ENCODE data around the gene UBE2G2.

UBE2G2 gene

GRCh38 chr21:44785620-44786335, 15.8 kb downstream of the UBE2G2 start:
- DNase-seq (ENCODE audit: low read depth): no peak

GRCh38 chr21:44784810-44785209, 16.8 kb downstream of the UBE2G2 start:
- no peak for DNase-seq (ENCODE audit: low read depth)

DNA sequence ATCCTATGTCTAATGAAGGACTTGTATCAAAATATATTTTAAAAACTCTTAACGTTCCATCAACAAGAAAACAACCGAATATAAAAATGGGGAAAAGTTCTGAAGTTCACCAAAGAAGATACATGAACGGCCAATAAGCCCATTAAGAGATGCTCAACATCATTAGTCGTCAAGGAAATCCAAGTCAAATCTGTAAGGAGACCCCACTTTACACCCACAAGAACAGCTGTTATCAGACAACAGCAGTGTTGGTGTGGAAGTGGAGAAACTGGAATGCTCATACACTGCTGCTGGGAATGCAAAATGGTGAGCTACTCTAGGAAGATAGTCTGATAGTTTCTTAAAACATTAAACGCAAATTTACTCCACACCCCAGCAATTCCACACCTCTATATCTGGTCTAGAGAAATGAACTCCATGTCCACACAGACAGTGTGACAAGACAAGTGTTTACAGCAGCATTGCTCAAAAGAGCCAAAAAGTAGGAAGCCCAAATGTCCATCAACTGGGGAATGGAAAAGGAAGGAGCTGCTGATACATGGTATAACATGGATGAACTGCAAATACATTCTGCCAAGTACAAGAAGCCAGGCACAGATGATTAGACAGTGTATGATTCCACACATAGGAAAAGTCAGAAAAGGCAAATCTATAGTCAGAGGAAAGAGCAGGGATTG, 18.5 kb downstream of the UBE2G2 start:
- DNase-seq (ENCODE audit: low read depth): no peak

DNA sequence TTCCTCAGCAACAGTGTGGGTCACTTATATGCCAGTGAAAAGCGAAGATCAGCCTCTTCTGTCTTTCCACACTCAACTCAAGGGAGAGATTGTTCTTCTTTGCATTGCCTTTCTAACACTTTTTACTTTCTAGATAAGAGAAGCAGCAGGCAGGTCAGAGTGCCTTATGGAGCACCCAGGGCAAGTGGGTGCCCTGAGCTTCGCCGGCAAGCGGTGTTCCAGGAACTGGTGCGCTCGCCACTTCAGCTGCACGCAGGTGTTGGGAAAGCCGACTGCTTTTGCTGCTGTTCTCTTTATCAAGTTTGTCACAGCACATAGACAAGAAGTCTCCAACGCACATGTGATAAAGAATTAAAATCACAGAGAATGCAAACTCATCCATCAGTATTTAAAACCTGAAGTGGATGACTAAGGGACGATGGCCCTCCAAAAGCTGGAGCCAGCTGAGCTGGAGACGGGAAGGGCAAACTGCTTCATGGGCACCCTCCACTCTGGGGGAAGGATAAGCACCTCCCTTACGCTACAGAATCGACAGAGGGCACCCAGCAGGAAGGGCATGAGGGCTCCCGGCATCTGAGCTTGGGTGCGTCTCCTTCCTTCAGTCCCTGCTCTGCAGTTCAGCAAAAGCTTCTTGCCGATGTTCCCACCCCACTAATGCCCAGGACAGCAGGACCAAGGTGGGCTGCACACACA, 20.7 kb downstream of the UBE2G2 start:
- DNase-seq (ENCODE audit: low read depth): no peak

DNA sequence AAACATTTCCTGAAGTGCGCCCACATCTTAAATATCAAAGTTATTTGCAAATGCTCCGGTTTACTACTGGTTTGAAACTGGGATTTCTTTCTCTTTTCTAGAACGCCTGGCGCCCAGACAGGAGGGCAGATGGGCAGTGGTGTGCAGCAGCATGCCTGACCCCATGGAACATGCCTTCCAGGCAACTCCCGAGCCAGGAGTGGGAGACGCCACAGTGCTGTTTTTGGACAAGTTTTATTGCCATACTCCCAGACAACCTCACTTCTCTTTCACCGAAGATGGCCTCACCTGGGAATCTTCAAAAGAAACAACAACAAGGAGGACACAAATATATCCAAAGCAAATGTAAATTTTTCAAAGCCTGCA, 21.5 kb downstream of the UBE2G2 start:
- no peak for DNase-seq (ENCODE audit: low read depth)

DNA sequence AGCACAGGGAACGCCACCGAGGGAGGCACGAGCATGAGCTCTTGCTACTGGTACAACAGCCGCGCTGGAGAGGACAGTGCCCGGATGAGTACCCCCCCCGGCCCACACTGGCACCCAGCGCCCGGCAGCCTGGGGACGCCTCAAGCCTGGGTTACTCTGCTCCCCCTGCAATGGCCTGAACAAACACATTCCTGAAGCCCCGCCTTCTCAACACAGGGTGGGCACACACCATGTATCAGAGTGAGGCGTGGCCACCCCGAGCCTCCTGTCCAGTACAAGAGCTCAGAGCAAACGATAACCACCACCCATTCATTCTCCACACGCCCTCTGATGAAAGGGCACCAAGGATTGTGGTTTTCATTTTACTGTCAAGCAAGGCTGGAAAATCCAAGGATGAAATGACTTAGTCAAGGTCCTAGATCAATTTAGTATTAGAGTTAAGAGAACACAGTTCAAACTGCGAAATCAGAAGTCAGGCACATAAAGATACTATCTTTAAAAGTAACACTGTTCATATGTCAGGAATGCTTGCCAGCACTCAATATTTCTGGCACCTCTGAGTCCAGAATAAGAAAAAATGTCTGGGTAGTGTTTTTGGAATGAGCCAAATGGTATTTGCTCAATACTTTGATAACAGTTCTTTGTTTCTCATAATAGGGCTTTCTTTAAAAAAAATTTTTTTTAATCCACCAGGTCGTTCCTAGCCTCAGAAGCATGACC, 22.0 kb downstream of the UBE2G2 start:
- DNase-seq (ENCODE audit: low read depth): no peak

DNA sequence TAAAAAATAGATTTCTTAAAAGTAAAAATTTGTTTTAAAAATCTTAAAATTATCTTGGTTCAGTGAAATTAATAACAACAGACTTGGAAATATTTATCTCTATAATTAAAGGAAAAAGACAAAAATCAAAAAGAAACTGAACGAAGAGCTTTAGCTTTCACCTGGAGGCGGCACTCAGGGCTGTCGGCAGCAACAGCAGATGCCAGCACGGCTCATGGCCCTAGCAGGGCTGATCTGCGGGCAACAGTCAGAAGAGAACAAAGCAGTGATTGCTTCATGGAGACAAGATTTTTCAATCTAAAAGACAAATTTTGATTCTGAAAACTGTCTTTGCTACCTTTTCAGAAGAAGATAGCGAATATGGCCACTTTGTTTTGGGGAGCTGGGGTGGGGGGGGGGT, 22.6 kb downstream of the UBE2G2 start:
- no peak for DNase-seq (ENCODE audit: low read depth)

- DNase-seq (ENCODE audit: low read depth): no peak
Observed at GRCh38 chr21:44778499-44778911, 23.1 kb downstream of the UBE2G2 start.

GRCh38 chr21:44778094-44778493, 23.5 kb downstream of the UBE2G2 start:
- no peak for DNase-seq (ENCODE audit: low read depth)

DNA sequence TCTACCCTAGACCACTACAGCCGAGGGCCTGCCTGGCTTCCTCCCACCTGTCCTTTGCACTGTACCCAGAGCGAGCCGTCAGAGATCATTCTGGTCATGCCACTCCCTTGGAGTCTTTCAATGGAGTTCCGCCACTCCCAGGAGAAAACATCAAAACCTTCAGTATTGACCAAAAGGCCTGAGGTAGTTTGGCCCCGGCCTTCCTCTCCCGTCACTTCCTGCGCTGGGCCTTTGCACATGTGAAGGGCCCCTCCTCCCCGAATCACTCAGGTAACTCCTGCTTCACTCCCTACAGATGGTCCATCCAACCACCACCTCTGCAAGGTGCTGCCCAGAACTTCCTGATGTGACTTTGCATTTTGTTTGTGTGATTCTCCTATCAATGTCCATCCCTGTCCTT, 26.6 kb downstream of the UBE2G2 start:
- DNase-seq (ENCODE audit: low read depth): no peak

GRCh38 chr21:44773291-44773932, 28.2 kb downstream of the UBE2G2 start:
- no peak for DNase-seq (ENCODE audit: low read depth)

DNA sequence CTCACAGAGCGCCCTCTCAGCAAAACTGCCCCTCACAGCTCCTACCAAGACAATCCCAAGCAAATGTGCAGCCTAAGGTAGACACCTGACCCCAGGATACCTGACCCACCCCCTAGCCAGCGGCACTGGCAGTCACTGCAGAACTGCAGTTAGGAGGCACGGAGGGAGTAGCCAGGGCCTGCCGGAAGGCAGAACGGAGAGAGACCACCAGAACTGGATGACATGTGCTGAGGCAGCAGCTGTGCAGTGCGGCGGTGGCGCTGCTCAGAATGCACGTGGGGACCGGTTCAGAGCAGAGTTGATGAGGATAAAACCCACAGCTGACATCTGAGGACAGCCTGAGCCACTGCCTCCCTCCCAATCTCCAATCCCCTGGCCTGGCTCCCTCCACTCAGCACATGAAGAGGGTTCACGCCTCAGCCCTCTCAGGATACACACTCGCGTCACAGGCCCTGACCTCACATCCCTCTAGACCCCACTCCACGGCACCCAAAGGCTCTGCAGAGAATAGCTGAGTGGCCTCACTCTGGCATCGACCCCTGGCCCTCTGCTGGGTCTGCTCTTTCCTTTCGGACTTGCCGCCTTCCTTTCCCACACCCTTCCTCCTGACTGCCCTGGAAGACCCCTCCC, 29.6 kb downstream of the UBE2G2 start:
- DNase-seq (ENCODE audit: low read depth): no peak

DNA sequence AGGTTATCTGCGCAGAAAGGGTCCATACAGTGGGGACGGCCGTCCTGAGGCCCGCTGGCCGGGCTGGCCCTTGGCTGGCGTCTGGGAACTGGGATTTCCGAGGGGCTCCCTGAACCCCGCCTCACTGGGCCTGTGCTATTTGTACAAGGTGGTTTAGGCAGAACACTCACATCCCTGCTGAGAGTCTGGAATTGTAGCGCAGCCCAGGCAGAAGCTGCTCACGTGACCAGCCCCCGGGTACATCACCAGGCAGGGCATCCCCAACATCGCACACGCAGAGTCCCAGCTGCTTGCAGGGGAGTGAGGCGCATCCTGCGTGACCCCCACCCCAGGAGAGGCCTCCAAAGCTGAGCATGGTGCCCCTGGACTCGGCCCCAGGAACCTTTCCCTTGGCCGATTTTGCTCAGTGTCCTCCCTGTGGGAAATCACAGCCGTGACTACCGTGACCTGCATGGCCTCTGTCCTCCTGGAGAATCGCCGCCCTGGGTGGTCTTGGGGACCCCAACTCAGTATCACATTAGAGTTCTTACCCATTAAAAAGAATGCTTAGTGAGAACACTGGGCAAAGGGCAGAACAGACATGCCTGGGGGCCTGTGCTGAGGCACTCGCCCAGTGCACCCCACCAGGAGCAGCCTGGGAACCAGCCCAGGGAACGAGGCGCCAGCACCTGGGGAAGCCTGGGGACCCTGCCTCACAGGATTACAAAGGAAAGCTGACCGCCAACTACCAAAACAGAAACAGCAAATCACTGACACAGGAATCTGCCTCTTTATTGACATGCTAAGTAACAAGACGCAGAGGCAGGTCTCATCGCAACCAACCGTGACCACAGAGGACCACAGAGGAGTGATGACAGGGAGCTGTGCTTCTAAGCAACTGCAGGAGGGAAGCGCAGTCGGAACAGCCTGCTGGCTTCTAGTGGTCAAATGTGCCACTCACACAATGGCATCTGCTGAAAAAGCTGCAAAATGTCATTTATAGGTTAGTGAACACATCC, 33.5 kb downstream of the UBE2G2 start:
- no peak for DNase-seq (ENCODE audit: low read depth)

- no peak for DNase-seq (ENCODE audit: low read depth)
Observed at GRCh38 chr21:44766818-44767354, 34.7 kb downstream of the UBE2G2 start.

DNA sequence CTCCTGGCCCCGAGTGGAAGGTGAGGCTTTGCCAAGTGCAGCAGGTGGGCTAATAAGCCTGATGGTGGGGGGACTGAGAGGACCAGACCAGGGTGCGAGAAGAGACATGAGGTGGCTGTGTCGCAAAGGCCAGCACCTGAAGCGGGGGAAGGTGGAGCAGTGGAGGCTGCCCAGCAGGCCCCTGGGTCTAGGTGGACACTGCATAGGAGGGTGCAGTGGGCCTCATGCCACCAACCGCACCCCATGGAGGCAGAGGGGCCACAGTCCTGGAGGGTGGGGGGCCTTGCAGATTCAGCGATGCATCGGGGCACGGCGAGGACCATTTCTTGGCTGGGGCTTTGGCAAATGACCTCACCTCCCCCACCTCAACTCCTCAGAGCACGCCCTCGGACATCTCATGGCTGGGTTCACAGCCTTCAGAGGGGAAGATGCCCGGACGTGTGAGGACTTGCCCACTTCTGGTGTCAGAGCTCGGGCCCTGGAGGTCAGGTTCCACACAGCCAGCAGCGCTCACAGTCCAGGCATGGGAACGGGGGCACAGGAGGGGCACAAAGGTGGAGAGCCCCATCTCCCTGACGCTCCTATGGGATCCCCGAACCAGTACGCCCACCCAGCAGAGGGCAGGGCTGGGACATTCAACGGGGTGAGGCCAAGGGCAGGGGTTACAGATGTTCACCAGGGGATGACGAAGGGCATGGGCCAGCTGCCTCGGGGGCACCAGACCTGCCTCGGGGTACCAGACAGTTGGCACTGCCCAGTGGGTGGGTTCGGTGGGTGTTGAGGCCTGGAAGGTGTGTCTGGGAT, 35.4 kb downstream of the UBE2G2 start:
- no peak for DNase-seq (ENCODE audit: low read depth)

DNA sequence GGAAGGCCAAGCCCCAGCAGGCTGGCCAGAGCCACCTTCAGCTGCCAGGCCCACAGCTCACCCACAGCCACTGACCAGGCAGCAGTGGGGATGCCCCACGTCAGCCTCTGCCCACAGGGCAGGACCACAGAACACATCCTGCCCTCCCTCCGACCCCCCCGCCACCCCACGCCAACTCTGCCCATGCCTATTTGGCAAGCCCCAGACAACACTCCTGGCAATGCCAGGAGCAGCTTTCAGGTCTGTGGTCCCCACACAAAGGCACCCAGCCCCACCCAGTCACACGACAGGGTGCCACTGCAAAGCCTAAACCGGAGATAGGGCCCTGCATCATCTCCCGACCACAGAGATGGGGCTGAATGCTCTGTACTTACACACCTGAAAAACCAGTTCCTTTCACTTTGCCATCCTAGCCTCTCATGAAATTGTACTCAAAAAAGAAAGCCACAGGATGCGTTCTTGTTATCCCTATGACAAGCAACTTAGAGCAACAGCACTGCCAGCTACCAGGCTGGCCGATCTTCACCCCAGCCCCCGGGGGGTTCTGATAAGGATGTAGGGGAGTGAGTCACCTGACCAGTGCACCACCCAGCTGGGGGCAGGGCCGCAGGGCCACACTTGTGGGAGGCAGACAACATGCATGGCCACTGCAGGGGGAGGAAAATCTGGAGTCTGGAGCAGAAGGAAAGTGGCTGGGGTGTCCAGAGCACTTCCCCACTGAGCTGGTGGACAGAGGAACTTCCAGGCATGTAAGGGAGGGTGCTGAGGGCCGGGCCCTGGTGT, 36.2 kb downstream of the UBE2G2 start:
- no peak for DNase-seq (ENCODE audit: low read depth)

- DNase-seq (ENCODE audit: low read depth): no peak
Observed at GRCh38 chr21:44764319-44765230, 37.0 kb downstream of the UBE2G2 start.

Data from activated T-helper 9 cell treated with anti-CD3 and anti-CD28 coated beads, Interleukin-2, amount 50 U/mL, for 16 hours (primary cell).